ENCODE results near the gene PHF13. TPM values are rescaled to one million over a fixed set of nuclear protein-coding genes. Genes with fewer than 3 reads are reported as not detected.
A peak's percentile ranks its signal among the peaks of the same experiment; 100 is the strongest.

Gene PHF13
- total RNA-seq, 2 donors from 2014 or later = 36.9 to 47.8 TPM

DNA sequence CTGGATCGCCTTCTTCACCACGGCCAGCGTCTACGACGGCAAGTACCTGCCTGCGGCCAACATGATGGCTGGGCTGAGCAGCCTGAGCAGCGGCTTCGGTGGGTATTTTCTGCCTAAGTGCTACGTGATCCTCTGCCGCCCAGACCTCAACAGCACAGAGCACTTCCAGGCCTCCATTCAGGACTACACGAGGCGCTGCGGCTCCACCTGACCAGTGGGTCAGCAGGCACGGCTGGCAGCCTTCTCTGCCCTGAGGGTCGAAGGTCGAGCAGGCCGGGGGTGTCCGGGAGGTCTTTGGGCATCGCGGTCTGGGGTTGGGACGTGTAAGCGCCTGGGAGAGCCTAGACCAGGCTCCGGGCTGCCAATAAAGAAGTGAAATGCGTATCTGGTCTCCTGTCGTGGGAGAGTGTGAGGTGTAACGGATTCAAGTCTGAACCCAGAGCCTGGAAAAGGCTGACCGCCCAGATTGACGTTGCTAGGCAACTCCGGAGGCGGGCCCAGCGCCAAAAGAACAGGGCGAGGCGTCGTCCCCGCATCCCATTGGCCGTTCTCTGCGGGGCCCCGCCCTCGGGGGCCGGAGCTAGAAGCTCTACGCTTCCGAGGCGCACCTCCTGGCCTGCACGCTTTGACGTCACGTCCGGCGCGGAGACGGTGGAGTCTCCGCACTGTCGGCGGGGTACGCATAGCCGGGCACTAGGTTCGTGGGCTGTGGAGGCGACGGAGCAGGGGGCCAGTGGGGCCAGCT lies 34.0 kb upstream of the PHF13 start, which contains the start of gene ZBTB48:
Gene ZBTB48, plus strand, starts transcription at position 621 of the 745 bp plus-strand sequence. CDS start 616 bp downstream, outside the sequence.
- Mint-ChIP-seq H3K27me3 (ENCODE audit: insufficient read depth) (no peaks in the 10 kb centered on the region), H3K36me3 (ENCODE audit: low read depth) (peaks cover 7% of the 10 kb centered on the region), H3K9me3 (no peaks in the 10 kb centered on the region), H3K4me1 (peaks cover 26% of the 10 kb centered on the region), H3K27ac (peak within 1 kb of the TSS; percentile 94), H3K4me3 (peak within 1 kb of the TSS; percentile 86)
- Histone ChIP-seq H3K9ac (ENCODE audit: extremely low read depth, low read length, poor library complexity, severe bottlenecking) (peak within 1 kb of the TSS; percentile 77), H3K4me3 (ENCODE audit: low read length) (peak within 1 kb of the TSS; percentile 93), H3K4me1 (ENCODE audit: control insufficient read depth, insufficient read depth, low read length) (peaks cover 13% of the 10 kb centered on the region), H3K27me3 (ENCODE audit: control insufficient read depth, insufficient read depth, low read length, poor library complexity, severe bottlenecking) (no peaks in the 10 kb centered on the region), H3K9me3 (ENCODE audit: control insufficient read depth, low read length) (no peaks in the 10 kb centered on the region), H3K36me3 (ENCODE audit: control insufficient read depth, insufficient read depth, low read length) (no peaks in the 10 kb centered on the region), H3K27ac (ENCODE audit: low read depth, low read length) (peak within 1 kb of the TSS; percentile 67)
- WGBS, 2 experiments (ENCODE audit: insufficient coverage in 1 of 2, insufficient read length in 1 of 2) = 22 to 41% methylated on average over 29 to 58 of the region's 58 CpGs
- TF ChIP-seq, protein P1, sequence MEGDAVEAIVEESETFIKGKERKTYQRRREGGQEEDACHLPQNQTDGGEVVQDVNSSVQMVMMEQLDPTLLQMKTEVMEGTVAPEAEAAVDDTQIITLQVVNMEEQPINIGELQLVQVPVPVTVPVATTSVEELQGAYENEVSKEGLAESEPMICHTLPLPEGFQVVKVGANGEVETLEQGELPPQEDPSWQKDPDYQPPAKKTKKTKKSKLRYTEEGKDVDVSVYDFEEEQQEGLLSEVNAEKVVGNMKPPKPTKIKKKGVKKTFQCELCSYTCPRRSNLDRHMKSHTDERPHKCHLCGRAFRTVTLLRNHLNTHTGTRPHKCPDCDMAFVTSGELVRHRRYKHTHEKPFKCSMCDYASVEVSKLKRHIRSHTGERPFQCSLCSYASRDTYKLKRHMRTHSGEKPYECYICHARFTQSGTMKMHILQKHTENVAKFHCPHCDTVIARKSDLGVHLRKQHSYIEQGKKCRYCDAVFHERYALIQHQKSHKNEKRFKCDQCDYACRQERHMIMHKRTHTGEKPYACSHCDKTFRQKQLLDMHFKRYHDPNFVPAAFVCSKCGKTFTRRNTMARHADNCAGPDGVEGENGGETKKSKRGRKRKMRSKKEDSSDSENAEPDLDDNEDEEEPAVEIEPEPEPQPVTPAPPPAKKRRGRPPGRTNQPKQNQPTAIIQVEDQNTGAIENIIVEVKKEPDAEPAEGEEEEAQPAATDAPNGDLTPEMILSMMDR (conservative IDR thresholded peaks at IDR 0.05) = no peak
- DNase-seq = peak; percentile 99

DNA sequence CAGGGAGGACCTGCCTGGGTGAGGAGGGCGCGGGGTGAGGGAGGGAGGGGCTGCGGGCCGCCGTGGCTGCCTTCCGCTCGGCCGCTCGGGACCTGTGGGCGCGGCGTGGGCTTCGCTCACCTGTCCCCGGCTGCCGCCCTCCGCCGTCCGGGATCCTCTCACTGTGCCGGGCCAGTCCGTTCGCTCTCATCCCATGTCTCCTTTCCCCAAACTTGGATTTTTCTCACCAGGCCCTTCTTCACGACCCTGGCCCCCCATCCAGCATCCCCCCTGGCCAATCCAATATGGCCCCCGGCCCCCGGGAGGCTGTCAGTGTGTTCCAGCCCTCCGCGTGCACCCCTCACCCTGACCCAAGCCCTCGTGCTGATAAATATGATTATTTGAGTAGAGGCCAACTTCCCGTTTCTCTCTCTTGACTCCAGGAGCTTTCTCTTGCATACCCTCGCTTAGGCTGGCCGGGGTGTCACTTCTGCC lies 33.4 kb upstream of the PHF13 start:
- peaks cover 27% of the 10 kb centered on the region for H3K4me1 Mint-ChIP-seq
- H3K4me3 ChIP-seq (ENCODE audit: low read length) = peak overlapping the region; percentile 93
- no peak for DNase-seq
- H3K36me3 Mint-ChIP-seq (ENCODE audit: low read depth) = peaks cover 7% of the 10 kb centered on the region
- TF ChIP-seq, protein P1 (conservative IDR thresholded peaks at IDR 0.05) = no peak
- H3K9me3 Mint-ChIP-seq = no peaks in the 10 kb centered on the region
- no peaks in the 10 kb centered on the region for H3K27me3 Mint-ChIP-seq (ENCODE audit: insufficient read depth)
- H3K27ac Mint-ChIP-seq = peak overlapping the region; percentile 93
- H3K9ac ChIP-seq (ENCODE audit: extremely low read depth, low read length, poor library complexity, severe bottlenecking) = peak overlapping the region; percentile 77
- no peaks in the 10 kb centered on the region for H3K36me3 ChIP-seq (ENCODE audit: control insufficient read depth, insufficient read depth, low read length)
- peak overlapping the region; percentile 86 for H3K4me3 Mint-ChIP-seq
- 2 to 7% methylated on average over 11 to 30 of the region's 30 CpGs for WGBS, 2 experiments (ENCODE audit: insufficient coverage in 1 of 2, insufficient read length in 1 of 2)
- H3K9me3 ChIP-seq (ENCODE audit: control insufficient read depth, low read length) = no peaks in the 10 kb centered on the region
- peaks cover 13% of the 10 kb centered on the region for H3K4me1 ChIP-seq (ENCODE audit: control insufficient read depth, insufficient read depth, low read length)
- peak overlapping the region; percentile 30 for H3K27ac ChIP-seq (ENCODE audit: low read depth, low read length)
- H3K27me3 ChIP-seq (ENCODE audit: control insufficient read depth, insufficient read depth, low read length, poor library complexity, severe bottlenecking) = no peaks in the 10 kb centered on the region

DNA sequence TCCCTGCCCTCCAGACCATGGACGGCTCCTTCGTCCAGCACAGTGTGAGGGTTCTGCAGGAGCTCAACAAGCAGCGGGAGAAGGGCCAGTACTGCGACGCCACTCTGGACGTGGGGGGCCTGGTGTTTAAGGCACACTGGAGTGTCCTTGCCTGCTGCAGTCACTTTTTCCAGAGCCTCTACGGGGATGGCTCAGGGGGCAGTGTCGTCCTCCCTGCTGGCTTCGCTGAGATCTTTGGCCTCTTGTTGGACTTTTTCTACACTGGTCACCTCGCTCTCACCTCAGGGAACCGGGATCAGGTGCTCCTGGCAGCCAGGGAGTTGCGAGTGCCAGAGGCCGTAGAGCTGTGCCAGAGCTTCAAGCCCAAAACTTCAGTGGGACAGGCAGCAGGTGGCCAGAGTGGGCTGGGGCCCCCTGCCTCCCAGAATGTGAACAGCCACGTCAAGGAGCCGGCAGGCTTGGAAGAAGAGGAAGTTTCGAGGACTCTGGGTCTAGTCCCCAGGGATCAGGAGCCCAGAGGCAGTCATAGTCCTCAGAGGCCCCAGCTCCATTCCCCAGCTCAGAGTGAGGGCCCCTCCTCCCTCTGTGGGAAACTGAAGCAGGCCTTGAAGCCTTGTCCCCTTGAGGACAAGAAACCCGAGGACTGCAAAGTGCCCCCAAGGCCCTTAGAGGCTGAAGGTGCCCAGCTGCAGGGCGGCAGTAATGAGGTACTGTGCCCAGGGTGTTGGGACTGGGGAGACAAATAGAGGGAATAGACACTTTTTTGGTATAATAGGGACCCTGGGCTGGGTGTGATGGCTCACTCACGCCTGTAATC lies 32.7 kb upstream of the PHF13 start:
- peak overlapping the region; percentile 93 for H3K27ac Mint-ChIP-seq
- no peaks in the 10 kb centered on the region for H3K27me3 Mint-ChIP-seq (ENCODE audit: insufficient read depth)
- Histone ChIP-seq H3K4me3 (ENCODE audit: low read length) (peak overlapping the region; percentile 93), H3K4me1 (ENCODE audit: control insufficient read depth, insufficient read depth, low read length) (peaks cover 13% of the 10 kb centered on the region), H3K27ac (ENCODE audit: low read depth, low read length) (no peak overlapping the region), H3K9me3 (ENCODE audit: control insufficient read depth, low read length) (no peaks in the 10 kb centered on the region), H3K9ac (ENCODE audit: extremely low read depth, low read length, poor library complexity, severe bottlenecking) (peak overlapping the region; percentile 77), H3K27me3 (ENCODE audit: control insufficient read depth, insufficient read depth, low read length, poor library complexity, severe bottlenecking) (no peaks in the 10 kb centered on the region), H3K36me3 (ENCODE audit: control insufficient read depth, insufficient read depth, low read length) (no peaks in the 10 kb centered on the region)
- H3K9me3 Mint-ChIP-seq = no peaks in the 10 kb centered on the region
- DNase-seq = peak; percentile 63
- H3K36me3 Mint-ChIP-seq (ENCODE audit: low read depth) = peaks cover 7% of the 10 kb centered on the region
- H3K4me3 Mint-ChIP-seq = peak overlapping the region; percentile 86
- WGBS, 2 experiments (ENCODE audit: insufficient coverage in 1 of 2, insufficient read length in 1 of 2) = 43 to 55% methylated on average over 14 to 19 of the region's 19 CpGs
- TF ChIP-seq, protein P1 (conservative IDR thresholded peaks at IDR 0.05) = peak; percentile 62
- H3K4me1 Mint-ChIP-seq = peaks cover 27% of the 10 kb centered on the region
